Measurements from ENCODE around the gene CCNY. TPM values are rescaled to one million over a fixed set of nuclear protein-coding genes. Genes with fewer than 3 reads are reported as not detected.

CCNY gene
- total RNA-seq, 1 experiment from 2014 or later: 62.2 TPM

DNA sequence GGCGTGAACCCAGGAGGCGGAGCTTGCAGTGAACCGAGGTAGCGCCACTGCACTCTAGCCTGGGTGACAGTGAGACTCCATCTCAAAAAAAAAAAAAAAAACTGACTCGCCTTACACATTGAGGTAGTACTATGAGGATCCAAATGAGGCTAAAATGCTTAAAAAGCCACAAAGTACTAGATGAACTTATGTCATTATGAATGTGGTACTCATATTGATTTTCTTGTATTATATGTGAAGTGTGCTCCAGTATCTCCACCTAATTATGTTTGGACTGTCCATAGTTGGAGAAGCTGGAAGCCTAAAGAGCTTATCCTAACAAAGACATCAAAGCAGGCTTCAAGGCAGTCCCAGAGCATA is 9.1 kb downstream of the CCNY start:
- Histone ChIP-seq H3K9me3 (ENCODE audit: control insufficient read depth in 1 of 2, insufficient read depth in 1 of 2, low read depth in 1 of 2, low read length in 2 of 2) (no peaks in the 10 kb centered on the region), H3K79me2 (ENCODE audit: insufficient read depth, low read length) (peaks cover 91% of the 10 kb centered on the region), H2AFZ (ENCODE audit: low read depth, low read length, poor library complexity, severe bottlenecking) (no peak overlapping the region), H3K4me3 (replicated peaks in 1 of 2; ENCODE audit: low read depth in 1 of 2, low read length in 2 of 2) (no peak overlapping the region), H3K4me1 (ENCODE audit: control insufficient read depth in 1 of 2, insufficient read depth in 2 of 2, low read length in 2 of 2) (peaks cover 6% of the 10 kb centered on the region in 2 experiments; a peak in 3 of 4 replicates), H3K27ac (ENCODE audit: low read depth, low read length) (no peak overlapping the region), H3K9me2 (ENCODE audit: insufficient read depth) (no peaks in the 10 kb centered on the region), H4K20me1 (ENCODE audit: insufficient read depth) (peaks cover 2% of the 10 kb centered on the region; the same call in 1 of the 2 replicates), H3K9ac (ENCODE audit: low read length) (no peak overlapping the region), H3K27me3 (ENCODE audit: insufficient read depth, low read length) (no peaks in the 10 kb centered on the region), H3K4me2 (ENCODE audit: low read length) (no peak overlapping the region), H3K36me3 (ENCODE audit: control insufficient read depth in 1 of 2, insufficient read depth in 2 of 2, low read length in 2 of 2) (no peaks in the 10 kb centered on the region)
- no peak for ATAC-seq
- POLR2A ChIA-PET: no interaction called here
- no TSS peak for BruUV-seq (replicated peaks)
- TF ChIP-seq ZFX (IDR thresholded peaks at IDR 0.05) (no peak), CEBPB (IDR thresholded peaks at IDR 0.05; ENCODE audit: low read depth) (no peak)
- no peak for DNase-seq (ENCODE audit: low read depth, low spot score)
- RAD21 ChIA-PET (ENCODE audit: low non-redundant PET in 1 of 2, low total read pairs in 2 of 2, uncharacterized antibody in 2 of 2, unreplicated experiment in 2 of 2): interaction anchor here in 1 of 2 experiments (0.7 kb wide), 1 partner anchor 9 kb away, joined by 4 read pairs; no protein-coding TSS in a partner anchor
- intact Hi-C loops (cut with micrococcal nuclease): no loop called here
- CTCF ChIA-PET: no interaction called here

DNA sequence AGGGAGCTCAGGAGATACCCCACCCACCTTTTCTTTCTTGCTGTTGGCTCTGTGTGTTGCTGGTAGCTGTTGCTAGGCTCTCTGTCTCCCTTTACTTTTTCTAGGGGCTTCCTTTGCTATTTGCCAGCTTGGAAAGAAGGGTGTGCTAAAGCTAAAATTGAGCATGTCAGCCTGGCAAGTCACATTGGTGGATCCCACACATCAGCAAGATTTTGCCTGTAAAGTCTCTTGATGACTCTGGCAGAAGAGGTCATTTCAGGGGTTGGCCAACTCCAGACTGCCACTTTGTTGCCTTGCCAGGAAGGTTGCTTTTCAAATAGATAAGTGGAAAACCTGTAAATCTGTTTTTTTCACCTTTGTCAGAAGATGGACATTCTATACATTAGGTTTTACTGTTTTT is 9.9 kb downstream of the CCNY start:
- ATAC-seq (no peak), DNase-seq (ENCODE audit: low read depth, low spot score) (no peak)
- RAD21 ChIA-PET (ENCODE audit: low non-redundant PET in 1 of 2, low total read pairs in 2 of 2, uncharacterized antibody in 2 of 2, unreplicated experiment in 2 of 2): no interaction called here
- Histone ChIP-seq H3K79me2 (ENCODE audit: insufficient read depth, low read length) (peaks cover 91% of the 10 kb centered on the region), H2AFZ (ENCODE audit: low read depth, low read length, poor library complexity, severe bottlenecking) (no peak overlapping the region), H3K27me3 (ENCODE audit: insufficient read depth, low read length) (no peaks in the 10 kb centered on the region), H3K36me3 (ENCODE audit: control insufficient read depth in 1 of 2, insufficient read depth in 2 of 2, low read length in 2 of 2) (no peaks in the 10 kb centered on the region), H3K27ac (ENCODE audit: low read depth, low read length) (no peak overlapping the region), H3K4me2 (ENCODE audit: low read length) (no peak overlapping the region), H3K9me2 (ENCODE audit: insufficient read depth) (no peaks in the 10 kb centered on the region), H3K9ac (ENCODE audit: low read length) (no peak overlapping the region), H3K4me1 (ENCODE audit: control insufficient read depth in 1 of 2, insufficient read depth in 2 of 2, low read length in 2 of 2) (peaks cover 0 to under 1% of the 10 kb centered on the region in 2 experiments; a peak in 1 of 4 replicates), H3K4me3 (replicated peaks in 1 of 2; ENCODE audit: low read depth in 1 of 2, low read length in 2 of 2) (no peak overlapping the region), H3K9me3 (ENCODE audit: control insufficient read depth in 1 of 2, insufficient read depth in 1 of 2, low read depth in 1 of 2, low read length in 2 of 2) (no peaks in the 10 kb centered on the region), H4K20me1 (ENCODE audit: insufficient read depth) (peaks cover 8% of the 10 kb centered on the region; the same call in 1 of the 2 replicates)
- POLR2A ChIA-PET: no interaction called here
- no peak for TF ChIP-seq YY1 (IDR thresholded peaks at IDR 0.05; ENCODE audit: extremely low read depth, insufficient replicate concordance, low read depth, low read length)
- TF ChIP-seq EZH2phosphoT487 (IDR thresholded peaks at IDR 0.05; ENCODE audit: borderline replicate concordance): no peak
- no peak for TF ChIP-seq ZNF274 (IDR thresholded peaks at IDR 0.05; ENCODE audit: low read depth, low read length)
- TF ChIP-seq, protein P1, sequence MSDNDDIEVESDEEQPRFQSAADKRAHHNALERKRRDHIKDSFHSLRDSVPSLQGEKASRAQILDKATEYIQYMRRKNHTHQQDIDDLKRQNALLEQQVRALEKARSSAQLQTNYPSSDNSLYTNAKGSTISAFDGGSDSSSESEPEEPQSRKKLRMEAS (IDR thresholded peaks at IDR 0.05): no peak
- TF ChIP-seq ELF1 (IDR thresholded peaks at IDR 0.05; ENCODE audit: borderline replicate concordance, low read depth): no peak
- no peak for TF ChIP-seq POLR2A (IDR thresholded peaks at IDR 0.05; ENCODE audit: borderline replicate concordance, extremely low read depth, insufficient read depth, insufficient read length)
- TF ChIP-seq REST (IDR thresholded peaks at IDR 0.05; ENCODE audit: low read depth): no peak
- TF ChIP-seq CBX3 (IDR thresholded peaks at IDR 0.05; ENCODE audit: low read depth): no peak
- TF ChIP-seq CEBPB (IDR thresholded peaks at IDR 0.05; ENCODE audit: low read depth): no peak
- TF ChIP-seq SRF (IDR thresholded peaks at IDR 0.05; ENCODE audit: low read depth): no peak
- no peak for TF ChIP-seq ZFX (IDR thresholded peaks at IDR 0.05)
- TF ChIP-seq, protein P2, sequence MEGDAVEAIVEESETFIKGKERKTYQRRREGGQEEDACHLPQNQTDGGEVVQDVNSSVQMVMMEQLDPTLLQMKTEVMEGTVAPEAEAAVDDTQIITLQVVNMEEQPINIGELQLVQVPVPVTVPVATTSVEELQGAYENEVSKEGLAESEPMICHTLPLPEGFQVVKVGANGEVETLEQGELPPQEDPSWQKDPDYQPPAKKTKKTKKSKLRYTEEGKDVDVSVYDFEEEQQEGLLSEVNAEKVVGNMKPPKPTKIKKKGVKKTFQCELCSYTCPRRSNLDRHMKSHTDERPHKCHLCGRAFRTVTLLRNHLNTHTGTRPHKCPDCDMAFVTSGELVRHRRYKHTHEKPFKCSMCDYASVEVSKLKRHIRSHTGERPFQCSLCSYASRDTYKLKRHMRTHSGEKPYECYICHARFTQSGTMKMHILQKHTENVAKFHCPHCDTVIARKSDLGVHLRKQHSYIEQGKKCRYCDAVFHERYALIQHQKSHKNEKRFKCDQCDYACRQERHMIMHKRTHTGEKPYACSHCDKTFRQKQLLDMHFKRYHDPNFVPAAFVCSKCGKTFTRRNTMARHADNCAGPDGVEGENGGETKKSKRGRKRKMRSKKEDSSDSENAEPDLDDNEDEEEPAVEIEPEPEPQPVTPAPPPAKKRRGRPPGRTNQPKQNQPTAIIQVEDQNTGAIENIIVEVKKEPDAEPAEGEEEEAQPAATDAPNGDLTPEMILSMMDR (IDR thresholded peaks at IDR 0.05 in 2 of 3, conservative IDR thresholded peaks at IDR 0.05 in 1 of 3; ENCODE audit: borderline replicate concordance in 1 of 3, insufficient read depth in 1 of 3, low read depth in 2 of 3, low read length in 2 of 3): no peak
- TF ChIP-seq EGR1 (IDR thresholded peaks at IDR 0.05; ENCODE audit: low read depth): no peak
- BruUV-seq (replicated peaks): no TSS peak
- intact Hi-C loops (cut with micrococcal nuclease): no loop called here
- CTCF ChIA-PET: no interaction called here

All from HCT116 (cell line).